ENCODE measurements around the gene TOR1A.
"Not testable (repeated sequence)": the region's sequence is repeated elsewhere in the genome, so short reads cannot be mapped to it uniquely, and the experiment has no call there.

DNA sequence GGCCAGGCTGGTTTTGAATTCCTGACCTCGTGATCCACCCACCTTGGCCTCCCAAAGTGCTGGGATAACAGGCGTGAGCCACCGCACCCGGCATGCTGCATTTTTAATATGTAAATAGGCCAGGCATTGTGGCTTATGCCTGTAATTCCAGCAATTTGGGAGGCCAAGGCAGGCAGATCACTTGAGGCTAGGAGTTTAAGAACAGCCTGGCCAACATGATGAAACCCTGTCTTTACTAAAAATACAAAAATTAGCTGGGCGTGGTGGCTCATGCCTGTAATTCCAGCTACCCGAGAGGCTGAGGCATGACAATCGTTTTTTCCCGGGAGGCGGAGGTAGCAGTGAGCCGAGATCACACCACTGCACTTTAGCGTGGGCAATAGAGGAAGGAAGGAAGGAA, 39.0 kb downstream of the TOR1A start:
- TF ChIP-seq EZH2 (IDR thresholded peaks at IDR 0.05; ENCODE audit: insufficient read depth, poor library complexity, severe bottlenecking); EZH2phosphoT487 (IDR thresholded peaks at IDR 0.05; ENCODE audit: insufficient read depth, low read depth): not testable (repeated sequence)
